ENCODE measurements around the gene EHMT1.
"Not testable (repeated sequence)": the region's sequence is repeated elsewhere in the genome, so short reads cannot be mapped to it uniquely, and the experiment has no call there.

EHMT1 gene

DNA sequence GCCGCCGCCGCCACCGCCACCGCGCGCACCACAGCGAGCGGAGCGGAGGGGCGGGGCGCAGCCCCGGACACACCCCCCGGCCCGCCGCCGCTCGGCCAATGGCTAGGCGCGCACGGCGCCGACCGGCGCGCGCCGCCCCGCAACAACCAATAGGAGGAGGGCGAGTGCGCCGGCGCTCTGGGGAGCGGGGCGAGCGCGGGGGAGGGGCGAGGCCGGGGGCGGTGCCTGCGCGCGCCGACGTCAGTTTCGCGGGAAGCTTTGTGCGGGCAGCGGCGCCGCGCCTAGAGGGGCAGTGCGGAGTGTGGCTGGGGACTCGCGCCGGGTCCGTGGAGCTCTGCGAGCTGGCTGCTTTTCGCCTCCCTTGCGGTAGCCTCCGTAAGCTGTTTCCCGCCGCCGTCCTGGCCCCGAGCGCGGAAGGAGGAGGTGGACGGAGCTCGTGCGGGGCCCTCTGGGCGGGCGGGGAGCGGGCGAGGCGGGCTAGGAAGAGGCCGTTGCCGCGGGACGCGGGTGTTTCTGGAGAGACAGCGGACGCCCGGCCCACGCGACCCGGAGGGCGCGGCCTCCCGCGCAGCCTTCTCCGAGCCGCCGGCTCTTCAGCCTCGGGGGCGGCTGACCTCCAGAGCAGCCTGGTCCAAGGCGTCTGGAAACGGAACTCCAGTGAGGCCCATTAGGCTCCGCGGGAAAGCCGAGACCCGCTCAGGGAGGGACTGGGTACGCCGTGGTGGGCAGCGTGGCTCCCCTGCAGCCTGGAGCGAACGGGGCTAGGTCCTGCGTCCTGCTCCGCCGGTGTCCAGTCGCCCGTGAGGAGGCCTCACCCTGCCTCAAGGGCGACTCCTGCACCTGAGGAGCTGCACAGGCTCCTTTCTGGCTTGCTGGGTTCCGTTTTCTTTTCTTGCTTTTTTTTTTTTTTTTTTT is 28.1 kb upstream of the EHMT1 start, which contains the start of gene ZMYND19:
Gene ZMYND19 (minus strand): TSS at position 44 of the 915 bp plus-strand sequence. CDS start 249 bp downstream, outside the sequence.
- DNase-seq, result peak; percentile 70 to 77

DNA sequence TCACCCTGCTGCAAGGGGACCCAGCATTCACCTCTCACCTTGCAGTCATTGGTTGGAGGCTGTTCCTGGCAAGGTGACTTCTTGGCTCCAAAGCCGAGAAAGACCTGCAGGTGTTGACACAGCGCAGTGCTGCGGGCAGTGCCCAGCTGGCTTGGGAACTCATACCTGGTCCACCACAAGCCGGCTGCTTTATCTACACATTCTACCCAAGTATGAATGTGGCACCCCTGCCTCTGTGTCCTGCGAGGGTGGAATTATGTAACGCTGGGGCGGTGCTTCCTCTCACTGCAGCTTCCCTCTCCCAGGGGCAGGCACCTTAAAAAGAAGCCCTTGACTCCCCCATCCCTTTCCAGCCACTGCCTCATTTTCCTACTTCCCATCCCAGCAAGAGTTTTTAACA is 26.0 kb upstream of the EHMT1 start:
- peak; percentile 43 to 55 for DNase-seq

DNA sequence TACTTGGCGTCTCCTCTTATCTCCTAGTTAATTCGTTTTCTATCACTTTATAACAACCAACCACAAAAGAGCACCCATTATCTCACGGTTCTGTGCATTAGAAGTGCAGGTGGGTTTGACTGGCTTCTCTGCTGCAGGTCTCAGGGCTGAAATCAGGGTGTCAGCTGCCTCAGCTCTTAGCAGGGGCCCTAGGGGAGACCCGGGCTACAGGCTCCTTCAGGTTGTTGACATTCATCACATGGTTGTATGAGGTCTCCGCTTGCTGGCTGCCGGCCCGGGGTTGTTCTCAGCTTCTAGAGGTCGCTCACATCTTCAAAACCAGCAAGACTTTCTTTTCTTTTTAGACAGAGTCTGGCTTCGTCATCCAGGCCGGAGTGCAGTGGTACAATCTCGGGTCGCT is 25.6 kb upstream of the EHMT1 start:
- no peak for DNase-seq

DNA sequence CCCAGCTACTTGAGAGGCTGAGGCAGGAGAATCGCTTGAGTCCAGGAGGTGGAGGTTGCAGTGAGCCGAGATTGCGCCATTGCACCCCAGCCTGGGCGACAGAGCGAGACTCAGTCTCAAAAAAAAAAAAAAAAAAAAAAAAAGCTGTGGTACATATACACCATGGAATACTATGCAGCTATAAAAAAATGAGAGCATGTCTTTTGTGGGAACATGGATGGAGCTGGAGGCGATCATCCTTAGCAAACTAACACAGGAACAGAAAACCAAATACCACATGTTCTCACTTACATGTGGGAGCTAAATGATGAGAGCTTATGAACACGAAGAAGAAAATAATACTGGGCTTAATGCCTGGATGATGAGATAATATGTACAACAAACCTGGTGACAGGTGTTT is 22.2 kb upstream of the EHMT1 start:
- DNase-seq, result not testable (repeated sequence)

DNA sequence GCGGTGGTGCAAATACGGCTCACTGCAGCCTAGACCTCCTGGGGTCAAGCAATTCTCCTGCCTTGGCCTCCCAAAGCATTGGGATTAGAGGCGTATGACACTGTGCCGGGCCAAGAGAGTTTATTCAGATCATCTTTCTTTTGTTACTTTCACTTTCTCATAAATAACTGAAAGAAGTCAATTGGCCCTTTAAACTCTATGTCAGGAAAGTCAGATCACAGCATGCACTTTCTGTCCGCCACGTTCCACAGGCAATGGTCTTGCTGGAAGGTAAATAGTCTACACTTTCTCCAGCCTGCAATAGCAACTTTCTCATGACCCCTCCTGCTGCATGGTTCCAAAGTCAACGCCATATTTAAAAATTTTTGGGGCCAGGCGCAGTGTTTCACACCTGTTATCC is 19.9 kb upstream of the EHMT1 start:
- DNase-seq, result no peak

DNA sequence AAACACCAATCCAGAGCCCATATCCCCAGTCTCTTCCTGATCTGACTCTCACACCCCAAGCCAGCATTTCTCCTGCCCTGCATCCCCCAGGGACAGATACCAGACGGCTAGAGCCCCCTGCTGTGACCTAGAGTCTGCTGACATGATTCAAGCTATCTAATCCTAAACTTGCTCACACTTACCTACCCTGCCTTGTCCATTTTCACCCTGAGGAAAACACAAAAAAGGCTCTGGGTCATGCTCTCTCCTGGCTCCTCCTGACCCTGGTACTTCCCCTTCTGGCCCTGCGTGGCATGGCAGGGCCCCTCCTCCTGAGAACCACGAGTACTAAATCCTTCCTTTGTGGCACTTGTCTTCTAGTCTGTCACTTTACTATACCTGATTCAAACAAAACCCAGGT is 16.1 kb upstream of the EHMT1 start:
- DNase-seq, result peak; percentile 52 to 68

DNA sequence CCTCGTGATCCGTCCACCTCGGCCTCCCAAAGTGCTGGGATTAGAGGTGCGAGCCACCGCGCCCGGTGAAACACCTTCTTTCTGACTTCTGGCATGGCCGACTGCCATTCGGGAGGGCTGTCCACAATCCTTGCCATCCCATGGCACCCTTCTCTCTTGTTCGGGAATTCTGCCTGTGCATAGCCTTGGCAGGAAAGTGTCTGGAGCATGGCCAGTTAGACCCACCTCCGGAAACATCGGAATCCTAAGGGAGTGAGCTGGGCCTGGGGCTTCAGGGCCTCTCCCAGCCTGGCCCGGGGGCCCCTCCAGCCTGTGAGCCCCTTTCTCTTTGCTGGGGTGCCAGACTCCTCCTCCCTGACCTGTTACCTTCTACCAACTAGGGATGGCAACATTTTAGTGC is 14.9 kb upstream of the EHMT1 start:
- DNase-seq, result no peak

DNA sequence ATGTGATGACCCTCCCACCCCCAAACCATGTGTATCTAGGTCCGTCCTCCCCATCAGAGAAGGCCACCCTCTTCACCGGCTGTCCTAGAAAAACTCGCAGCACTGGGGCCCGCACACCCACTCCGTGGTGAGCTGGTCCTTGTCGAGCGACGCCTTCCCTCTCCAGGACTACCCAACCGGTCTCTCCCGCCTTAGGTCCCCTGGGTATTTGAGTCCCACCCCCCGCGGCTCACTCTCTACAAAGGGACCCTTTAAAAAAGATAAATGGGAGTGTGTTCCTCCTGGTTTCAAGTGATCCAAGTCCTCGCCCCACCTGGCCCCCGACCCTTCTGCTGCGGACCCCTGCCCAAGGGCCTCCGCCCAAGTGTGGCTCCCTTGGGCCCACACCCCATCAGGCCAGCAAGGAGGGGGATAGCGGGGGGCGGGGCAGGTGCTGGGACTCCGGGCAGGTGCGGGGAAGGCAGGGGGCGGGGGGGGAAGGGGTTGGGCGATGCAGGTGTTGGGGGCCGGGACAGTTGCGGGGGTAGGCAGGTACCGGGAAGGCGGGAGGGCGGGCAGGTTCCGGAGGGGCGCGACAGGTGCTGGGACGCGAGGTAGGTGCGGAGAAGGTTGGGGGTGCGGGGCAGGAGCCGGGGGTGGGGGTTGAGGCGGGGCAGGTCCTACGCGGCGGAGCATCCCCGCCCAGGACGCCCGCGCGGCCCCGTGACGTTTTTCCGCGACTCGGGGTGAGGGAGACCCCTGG is 14.3 kb upstream of the EHMT1 start:
- DNase-seq, result no peak

DNA sequence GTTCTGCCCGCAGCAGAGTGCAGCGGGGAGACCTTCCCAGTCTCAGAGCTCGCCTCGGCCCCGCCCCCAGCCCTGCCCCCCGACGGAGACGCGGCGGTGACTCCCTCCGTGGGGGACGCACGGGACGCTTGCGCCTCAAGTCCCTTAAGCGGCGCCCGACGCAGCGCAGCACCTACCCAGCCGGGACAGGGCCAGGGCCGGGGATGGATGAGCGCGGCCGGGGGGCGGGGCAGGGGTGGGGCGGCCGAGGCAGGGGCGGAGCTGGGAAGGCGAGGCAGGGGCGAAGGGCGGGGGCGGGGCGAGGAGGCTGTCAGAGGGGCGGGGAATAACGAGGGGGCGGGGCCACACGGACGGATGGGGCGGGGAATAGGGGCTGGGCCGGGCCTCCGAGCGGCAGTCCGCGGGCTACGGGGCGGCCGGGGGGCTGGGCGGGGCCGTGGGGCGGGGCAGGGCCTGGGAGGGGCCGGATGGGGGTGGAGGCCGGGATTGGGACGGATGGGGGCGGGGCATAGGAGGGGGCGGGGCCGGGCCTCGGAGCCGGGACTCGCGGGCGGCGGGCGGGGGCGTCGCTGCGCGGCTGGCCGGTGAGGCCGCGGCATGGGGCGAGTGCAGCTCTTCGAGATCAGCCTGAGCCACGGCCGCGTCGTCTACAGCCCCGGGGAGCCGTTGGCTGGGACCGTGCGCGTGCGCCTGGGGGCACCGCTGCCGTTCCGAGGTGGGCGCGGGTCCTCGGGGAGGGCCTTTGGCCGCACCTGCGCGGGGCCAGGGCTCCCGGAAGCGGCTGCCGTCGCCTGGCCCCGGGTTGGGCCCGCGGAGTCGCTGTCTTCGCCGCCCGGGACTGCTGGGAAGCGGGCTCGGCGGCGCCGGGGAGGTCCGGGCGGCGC is 13.4 kb upstream of the EHMT1 start, which contains the start of gene ARRDC1:
Gene ARRDC1 (plus strand): TSS at position 566 of the 884 bp plus-strand sequence. CDS start 32 bp downstream, at position 598.
- peak; percentile 78 to 88 for DNase-seq

DNA sequence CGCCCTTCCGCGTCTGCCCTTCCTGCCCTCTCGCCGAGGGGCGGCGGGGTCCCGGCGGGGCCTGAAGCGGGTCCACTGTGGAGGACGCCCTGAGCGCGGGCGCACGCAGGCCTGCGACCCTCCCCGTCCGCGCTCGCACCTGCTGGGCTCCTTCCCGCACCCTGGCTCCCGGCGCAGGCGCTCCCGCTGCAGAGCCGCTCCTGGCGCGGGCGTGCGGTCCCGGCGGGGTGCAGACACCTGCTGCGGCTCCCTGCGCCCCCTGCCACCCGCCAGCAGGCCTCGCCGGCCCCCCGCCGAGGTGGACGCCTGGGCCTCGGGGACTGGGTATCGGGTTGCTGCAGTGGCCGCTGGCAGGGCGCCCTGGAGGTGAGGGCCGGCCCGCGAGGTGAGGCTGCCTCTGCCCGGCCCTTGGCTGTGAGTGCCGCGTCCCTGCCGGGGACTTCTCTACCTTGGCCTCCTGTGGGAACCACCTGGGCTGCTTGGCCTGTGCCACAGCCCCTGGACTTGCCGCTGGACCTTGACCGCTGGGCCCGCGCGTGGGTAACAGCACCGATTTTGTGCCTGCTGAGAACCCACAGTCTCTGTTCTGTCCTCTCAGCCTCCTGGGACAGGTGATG is 12.7 kb upstream of the EHMT1 start:
- DNase-seq, result no peak

DNA sequence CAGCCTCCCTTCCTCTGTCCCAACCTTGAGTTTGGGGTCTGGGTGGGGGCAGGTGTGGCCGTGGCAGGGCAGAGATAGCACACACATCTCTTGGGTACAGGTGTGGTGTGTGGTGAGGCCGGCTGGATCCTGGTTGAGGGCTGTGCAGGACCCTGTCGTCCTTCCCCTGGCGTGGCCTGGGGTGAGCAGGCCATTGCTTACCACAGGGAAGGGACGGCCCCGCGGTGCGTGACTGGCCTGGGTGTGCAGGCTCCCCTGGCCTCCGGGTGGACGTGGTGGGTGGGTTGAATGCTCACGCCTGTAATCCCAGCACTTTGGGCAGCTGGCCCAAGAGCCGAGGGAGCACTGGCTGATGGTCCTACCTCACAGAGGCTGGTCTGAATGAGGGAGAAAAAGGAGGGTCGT is 12.1 kb upstream of the EHMT1 start:
- no peak for DNase-seq

DNA sequence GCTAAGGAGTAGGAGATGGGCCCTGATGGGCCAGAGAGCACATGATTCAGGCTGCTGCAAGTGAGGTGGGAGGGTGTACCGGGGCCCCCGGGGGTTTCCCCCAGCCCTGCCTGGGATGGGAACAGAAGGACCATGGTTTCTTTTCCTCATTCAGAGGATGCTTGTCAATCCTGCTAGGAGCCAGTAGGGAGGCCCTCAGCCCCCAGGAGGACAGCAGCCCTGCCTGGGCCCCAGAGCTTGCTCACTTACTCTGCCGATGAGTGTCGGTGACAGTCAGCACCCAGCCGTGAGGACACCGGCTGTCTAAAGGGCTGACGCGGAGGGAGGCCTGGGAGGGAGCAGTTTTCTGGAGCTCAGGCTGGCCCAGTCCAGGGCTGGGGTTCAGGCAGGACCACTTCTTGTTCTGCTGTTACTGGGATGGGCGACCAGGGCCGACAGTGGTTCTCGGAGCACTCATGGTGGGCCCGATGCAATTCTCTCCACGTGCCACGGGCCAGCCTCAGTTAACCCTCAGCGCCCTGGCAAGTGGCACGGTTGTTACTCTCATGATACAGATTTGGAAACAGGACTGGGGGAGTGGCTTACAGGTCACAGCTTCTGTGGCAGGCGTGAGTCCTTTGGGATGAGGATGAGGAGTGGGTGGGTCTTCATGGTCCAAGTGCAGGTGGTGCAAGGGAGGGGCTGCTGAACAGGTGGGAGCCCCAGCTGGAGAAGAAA is 11.5 kb upstream of the EHMT1 start:
- no peak for DNase-seq

DNA sequence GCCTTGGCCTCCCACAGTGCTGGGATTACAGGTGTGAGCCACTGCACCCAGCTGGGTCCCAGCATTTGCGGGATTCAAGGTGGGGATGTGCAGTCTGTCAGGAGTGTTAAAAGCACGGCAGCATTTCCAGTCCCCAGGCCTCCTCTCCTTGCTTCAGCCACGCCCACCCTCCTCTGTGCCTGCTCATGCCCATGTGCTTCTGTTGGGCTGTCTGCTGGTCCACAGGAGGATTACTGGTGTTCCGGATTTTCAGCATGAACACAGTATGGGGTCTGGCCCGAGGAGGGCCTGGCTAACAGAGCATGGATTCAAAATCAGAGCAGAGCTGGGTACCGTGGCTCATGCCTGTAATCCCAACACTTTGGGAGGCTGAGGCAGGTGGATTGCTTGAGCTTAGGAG is 7.9 kb upstream of the EHMT1 start:
- DNase-seq, result no peak

DNA sequence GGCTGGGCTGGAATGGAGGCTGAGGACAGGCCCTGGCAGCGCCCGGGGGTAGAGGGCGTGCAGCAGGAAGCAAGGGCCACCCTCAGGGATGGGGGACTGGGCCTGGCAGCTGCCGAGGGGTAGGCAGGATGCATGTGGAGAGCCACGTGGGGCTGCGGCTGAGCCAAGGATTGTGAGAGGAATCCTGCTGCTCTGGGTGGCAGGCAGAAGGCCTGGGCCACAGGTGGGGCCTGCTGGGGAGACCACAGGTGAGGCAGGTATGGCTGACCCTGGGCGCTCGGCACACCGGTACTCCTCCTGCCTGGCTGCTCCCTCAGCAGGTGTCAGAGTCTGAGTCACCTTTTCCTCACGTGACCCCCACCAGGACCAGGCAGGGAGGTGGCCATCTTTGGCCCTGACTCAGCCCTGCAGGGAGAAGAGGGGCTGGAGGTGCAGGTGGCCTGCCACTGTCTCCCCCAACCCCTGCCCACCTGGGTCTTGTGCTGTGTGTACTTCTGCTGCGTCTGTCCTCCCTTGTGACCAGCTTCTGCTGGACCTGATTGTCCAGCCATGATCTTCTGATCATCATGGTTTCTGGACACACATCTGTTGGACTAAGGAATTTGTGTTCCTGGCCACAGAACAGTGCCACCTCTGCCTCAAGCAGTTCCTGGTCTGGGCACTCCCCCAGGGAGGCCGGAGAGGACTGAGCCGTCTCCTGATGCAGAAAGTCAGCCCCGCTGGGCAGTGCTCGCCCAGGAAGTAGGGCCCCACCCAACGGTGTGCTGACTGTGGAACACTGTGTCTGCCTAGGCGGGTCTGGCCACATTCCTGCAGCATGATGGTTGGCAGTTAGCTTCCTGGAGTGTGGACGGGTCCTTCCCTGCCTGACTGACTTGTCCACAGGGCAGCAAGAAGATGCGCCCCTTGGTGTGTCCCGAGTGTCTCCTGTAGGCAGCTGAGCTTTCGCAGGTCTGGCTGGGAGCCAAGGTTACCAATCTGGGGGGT is 6.9 kb upstream of the EHMT1 start:
- DNase-seq, result no peak

DNA sequence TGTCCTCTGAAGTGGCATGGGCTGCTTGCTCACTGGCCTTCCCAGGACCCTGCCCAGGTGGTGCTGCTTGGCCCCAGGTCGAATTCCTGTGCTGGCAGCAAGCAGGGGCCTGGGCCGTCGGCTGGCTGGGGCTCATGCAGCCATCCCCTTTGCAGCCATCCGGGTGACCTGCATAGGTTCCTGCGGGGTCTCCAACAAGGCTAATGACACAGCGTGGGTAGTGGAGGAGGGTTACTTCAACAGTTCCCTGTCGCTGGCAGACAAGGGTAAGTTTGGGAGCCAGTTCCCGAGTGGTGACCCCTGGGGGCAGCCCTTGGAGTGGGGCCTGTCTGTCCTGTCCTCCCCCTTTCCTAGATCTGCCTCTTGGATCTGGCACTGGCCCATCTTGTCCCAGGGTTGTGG is 6.1 kb upstream of the EHMT1 start:
- no peak for DNase-seq

DNA sequence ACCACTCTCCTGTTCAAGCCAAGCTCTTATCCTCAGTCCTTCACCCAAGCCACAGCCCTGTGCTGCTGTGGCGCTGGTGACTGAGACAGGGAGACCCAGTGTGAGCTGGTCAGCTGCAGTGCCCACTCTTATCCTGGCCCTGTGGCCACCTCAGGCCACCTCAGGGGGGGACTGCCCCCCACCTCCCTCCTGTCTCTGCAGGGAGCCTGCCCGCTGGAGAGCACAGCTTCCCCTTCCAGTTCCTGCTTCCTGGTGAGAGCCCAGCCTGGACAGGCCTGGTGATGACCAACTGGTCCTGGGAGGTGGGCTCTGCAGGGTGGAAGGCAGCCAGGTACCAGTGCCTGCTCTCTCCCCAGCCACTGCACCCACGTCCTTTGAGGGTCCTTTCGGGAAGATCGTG is 5.5 kb upstream of the EHMT1 start:
- DNase-seq, result no peak

DNA sequence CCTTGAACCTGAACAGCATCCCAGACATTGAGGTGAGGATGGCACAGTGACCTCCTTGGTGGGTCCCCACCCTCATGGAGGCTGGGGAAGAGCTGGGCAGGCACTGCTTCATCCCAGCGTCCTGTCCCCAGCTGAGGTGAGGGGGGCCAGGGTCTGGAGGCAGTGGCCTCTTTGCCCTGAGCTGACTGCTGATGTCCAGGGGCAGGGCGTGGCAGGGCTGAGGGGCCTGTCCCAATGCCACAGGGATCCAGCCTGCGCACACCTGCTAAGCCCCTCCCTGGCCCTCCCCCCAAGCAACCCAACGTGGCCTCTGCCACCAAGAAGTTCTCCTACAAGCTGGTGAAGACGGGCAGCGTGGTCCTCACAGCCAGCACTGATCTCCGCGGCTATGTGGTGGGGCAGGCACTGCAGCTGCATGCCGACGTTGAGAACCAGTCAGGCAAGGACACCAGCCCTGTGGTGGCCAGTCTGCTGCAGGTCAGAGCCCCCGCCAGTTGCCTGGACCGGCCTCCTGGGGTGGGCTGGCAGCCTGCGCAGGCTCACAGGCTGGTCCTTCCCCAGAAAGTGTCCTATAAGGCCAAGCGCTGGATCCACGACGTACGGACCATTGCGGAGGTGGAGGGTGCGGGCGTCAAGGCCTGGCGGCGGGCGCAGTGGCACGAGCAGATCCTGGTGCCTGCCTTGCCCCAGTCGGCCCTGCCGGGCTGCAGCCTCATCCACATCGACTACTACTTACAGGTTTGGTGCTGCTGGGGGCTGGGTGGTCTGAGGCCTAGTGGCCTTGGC is 4.9 kb upstream of the EHMT1 start:
- DNase-seq, result no peak

DNA sequence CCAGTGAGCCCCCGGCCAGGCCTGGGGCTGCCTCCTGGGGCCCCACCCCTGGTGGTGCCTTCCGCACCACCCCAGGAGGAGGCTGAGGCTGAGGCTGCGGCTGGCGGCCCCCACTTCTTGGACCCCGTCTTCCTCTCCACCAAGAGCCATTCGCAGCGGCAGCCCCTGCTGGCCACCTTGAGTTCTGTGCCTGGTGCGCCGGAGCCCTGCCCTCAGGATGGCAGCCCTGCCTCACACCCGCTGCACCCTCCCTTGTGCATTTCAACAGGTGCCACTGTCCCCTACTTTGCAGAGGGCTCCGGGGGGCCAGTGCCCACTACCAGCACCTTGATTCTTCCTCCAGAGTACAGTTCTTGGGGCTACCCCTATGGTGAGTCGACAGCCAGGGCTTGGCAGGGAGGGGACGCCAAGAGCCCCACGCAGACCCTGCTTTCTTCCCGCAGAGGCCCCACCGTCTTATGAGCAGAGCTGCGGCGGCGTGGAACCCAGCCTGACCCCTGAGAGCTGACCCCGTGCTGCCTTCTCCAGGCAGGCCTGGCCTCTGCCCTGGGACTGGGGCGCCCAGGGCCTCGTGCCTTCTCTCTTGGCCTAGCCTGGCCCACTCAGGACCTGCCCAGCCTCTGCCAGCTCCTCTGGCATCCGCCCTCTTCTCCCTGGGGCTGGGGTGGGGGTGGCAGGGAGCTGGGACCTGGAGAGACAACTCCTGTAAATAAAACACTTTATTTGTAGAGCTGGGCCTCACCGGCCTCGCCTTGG is 4.0 kb upstream of the EHMT1 start:
- no peak for DNase-seq

DNA sequence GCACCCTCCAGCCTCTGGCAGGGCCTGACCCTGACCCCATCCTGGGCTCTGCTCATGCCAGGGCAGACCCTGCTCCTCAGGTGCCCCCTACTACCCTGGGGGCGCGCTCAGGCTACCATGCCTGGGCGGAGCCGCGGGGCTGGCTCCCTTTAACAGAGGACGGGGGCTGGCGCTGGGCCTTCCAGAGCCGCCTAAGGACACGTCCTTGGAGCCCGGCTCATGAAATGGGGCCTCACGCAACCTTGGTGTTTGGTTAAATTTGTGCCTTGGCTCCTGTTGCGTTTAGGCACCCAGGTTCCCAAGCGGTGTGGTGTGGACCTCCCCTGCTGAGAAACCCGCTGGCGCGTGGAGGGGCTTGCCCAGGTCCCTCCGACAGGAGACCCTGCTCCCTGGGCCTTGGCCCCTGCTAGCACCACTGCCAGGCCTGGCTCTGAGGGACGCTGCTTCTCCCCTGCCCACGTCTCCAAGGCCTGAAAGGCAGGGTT is 3.4 kb upstream of the EHMT1 start:
- DNase-seq, result no peak

Measured in AML-193 (cell line).